Ovary (tissue), 3 donors: ENCODE results near the gene TLE5.

Experiments used
- CTCF ChIP-seq, 3 donors: fragments of 450-650 bp in 2 of 3; fragments of 200-600 bp in 1 of 3; IDR thresholded peaks; one replicate each; pipeline versions ENCODE4 v1.5.1 to v1.8.0; 2016 to 2022; ENCODE audit warnings: antibody characterized with exemption in 3 of 3, mild to moderate bottlenecking in 1 of 3
- POLR2A ChIP-seq: fragments of 450-650 bp; IDR thresholded peaks from one replicate; pipeline ENCODE4 v1.6.1; 2017; ENCODE audit warnings: antibody characterized with exemption, mild to moderate bottlenecking, moderate library complexity
- donor health status: DM: no; HTN: no; CAD: no.

GRCh38 chr19:3042621-3043267 is 19.6 kb downstream of the TLE5 start:
- no peak for TF ChIP-seq CTCF (IDR thresholded peaks at IDR 0.05)
- no peak for TF ChIP-seq POLR2A
